Measurements from ENCODE around the gene ST6GALNAC2. TPM values are rescaled to one million over a fixed set of nuclear protein-coding genes. Genes with fewer than 3 reads are reported as not detected.

ST6GALNAC2 gene
- total and polyA plus RNA-seq, 12 donors, result 1.5 to 8.4 (median 5.7) TPM

GRCh38 chr17:76568811-76569221, 16.8 kb downstream of the ST6GALNAC2 start:
- intact Hi-C loops (cut with DNase I), result loop anchor here in 1 of 10 donors (10.0 kb wide), 1 partner anchor 56 kb away; no protein-coding TSS in a partner anchor
- no peak for TF ChIP-seq CTCF (IDR thresholded peaks at IDR 0.05)
- Histone ChIP-seq H3K4me1 (peaks cover 0 to 35% (median 17%) of the 10 kb centered on the region in 9 donors), H3K9me3 (no peaks in the 10 kb centered on the region), H3K36me3 (peaks cover 0 to 31% (median 6%) of the 10 kb centered on the region in 9 donors), H3K27ac (no peak overlapping the region), H3K4me3 (no peak overlapping the region), H3K27me3 (no peaks in the 10 kb centered on the region)
- ATAC-seq (peak in 1 of 8 donors; percentile 19), DNase-seq (no peak)
- WGBS, 2 donors, result 35 to 44% methylated on average over 18 to 19 of the region's 19 CpGs

GRCh38 chr17:76567634-76568432, 17.8 kb downstream of the ST6GALNAC2 start:
- WGBS, 2 donors, result 63 to 65% methylated on average over 14 of the region's 14 CpGs
- Histone ChIP-seq H3K36me3 (peaks cover 0 to 39% (median 6%) of the 10 kb centered on the region in 9 donors), H3K27me3 (no peaks in the 10 kb centered on the region), H3K4me3 (no peak overlapping the region), H3K4me1 (peaks cover 0 to 41% (median 22%) of the 10 kb centered on the region in 9 donors), H3K9me3 (no peaks in the 10 kb centered on the region), H3K27ac (peak overlapping the region in 2 of 10 donors; percentile 14 to 31)
- TF ChIP-seq CTCF (IDR thresholded peaks at IDR 0.05), result no peak
- intact Hi-C loops (cut with DNase I), result loop anchor here in 1 of 10 donors (10.0 kb wide), 1 partner anchor 57 kb away; no protein-coding TSS in a partner anchor
- ATAC-seq (peak in 7 of 8 donors; percentile 27 to 52 (median 33)), DNase-seq (no peak)

- DNase-seq, result no peak
- H3K4me3 ChIP-seq, result no peak overlapping the region
- no peak for TF ChIP-seq CTCF (IDR thresholded peaks at IDR 0.05)
- peaks cover 0 to 48% (median 26%) of the 10 kb centered on the region in 9 donors for H3K4me1 ChIP-seq
- no peak overlapping the region for H3K27ac ChIP-seq
- no peak for ATAC-seq
- no peaks in the 10 kb centered on the region for H3K27me3 ChIP-seq
- intact Hi-C loops (cut with DNase I), result loop anchor here in 1 of 10 donors (10.0 kb wide), 1 partner anchor 58 kb away; no protein-coding TSS in a partner anchor
- 78 to 80% methylated on average over 5 of the region's 5 CpGs for WGBS, 2 donors
- H3K9me3 ChIP-seq, result no peaks in the 10 kb centered on the region
- H3K36me3 ChIP-seq, result peaks cover 0 to 45% (median 6%) of the 10 kb centered on the region in 9 donors
Observed at GRCh38 chr17:76566988-76567431, 18.6 kb downstream of the ST6GALNAC2 start.

GRCh38 chr17:76566613-76566943, 19.1 kb downstream of the ST6GALNAC2 start:
- 94 to 100% methylated on average over 3 of the region's 3 CpGs for WGBS, 2 donors
- intact Hi-C loops (cut with DNase I), result loop anchor here in 1 of 10 donors (10.0 kb wide), 1 partner anchor 58 kb away; no protein-coding TSS in a partner anchor

More at GRCh38 chr17:76566613-76566943, 19.1 kb downstream of the ST6GALNAC2 start:
- no peak for TF ChIP-seq CTCF (IDR thresholded peaks at IDR 0.05)
- no peak overlapping the region for H3K27ac ChIP-seq
- H3K9me3 ChIP-seq, result no peaks in the 10 kb centered on the region
- peaks cover 0 to 49% (median 6%) of the 10 kb centered on the region in 9 donors for H3K36me3 ChIP-seq
- H3K4me1 ChIP-seq, result peaks cover 0 to 52% (median 30%) of the 10 kb centered on the region in 9 donors
- H3K27me3 ChIP-seq, result no peaks in the 10 kb centered on the region
- no peak overlapping the region for H3K4me3 ChIP-seq
- DNase-seq (no peak), ATAC-seq (no peak)
